T-helper 1 cell treated with Interleukin-12 subunit alpha and Interleukin-12 subunit beta and Interleukin-4 antibody, amounts not matched to agents 30 μg/mL and 1 μg/mL, for 36 hours (primary cell): ENCODE measurements around the gene TPST1.
"Not testable (repeated sequence)": the region's sequence is repeated elsewhere in the genome, so short reads cannot be mapped to it uniquely, and the experiment has no call there.

Source experiments
- H3K27ac Mint-ChIP-seq: one replicate; pipeline ENCODE4 v1.8.0; 2021; ENCODE audit warnings: mild to moderate bottlenecking, mixed read lengths
- H3K27me3 Mint-ChIP-seq: one replicate; pipeline ENCODE4 v1.8.0; 2021; ENCODE audit warnings: low read depth, mixed read lengths
- H3K36me3 Mint-ChIP-seq: one replicate; pipeline ENCODE4 v1.8.0; 2021; ENCODE audit warnings: low read depth, mixed read lengths
- H3K4me1 Mint-ChIP-seq: one replicate; pipeline ENCODE4 v1.8.0; 2021; ENCODE audit warnings: low read depth, mixed read lengths
- H3K4me3 Mint-ChIP-seq: one replicate; pipeline ENCODE4 v1.8.0; 2021; ENCODE audit warnings: mild to moderate bottlenecking, moderate library complexity, mixed read lengths
- H3K9me3 Mint-ChIP-seq: one replicate; pipeline ENCODE4 v1.8.0; 2021; ENCODE audit warnings: mixed read lengths

TPST1 gene

DNA sequence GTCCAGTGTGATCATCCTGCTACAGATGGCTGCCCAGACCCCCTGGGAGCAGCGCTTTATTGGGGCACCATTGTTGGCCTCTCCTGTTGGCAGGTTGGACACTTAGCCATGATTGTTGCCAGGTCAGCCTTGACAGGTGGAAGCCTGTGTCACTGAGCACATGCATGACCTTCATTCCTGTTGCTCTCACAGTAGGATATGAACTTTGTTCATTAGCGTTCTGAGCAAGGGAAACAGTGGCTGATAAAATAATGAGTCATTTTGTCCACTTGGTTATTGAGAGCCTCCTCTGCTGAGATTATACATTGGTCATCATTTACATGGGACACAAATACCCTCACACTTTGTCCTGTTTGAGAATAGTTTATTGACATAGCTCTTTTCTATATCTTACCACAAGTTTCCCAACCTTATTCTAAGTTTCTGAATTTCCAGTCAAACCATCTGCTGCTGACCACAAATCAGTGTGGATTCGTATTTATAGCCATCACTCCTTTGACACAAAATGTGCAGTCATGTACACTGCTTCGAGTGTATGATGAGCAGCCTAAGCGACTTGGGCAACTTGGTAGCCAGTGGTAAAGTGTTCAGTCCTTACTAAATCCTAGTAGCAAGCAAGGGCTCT lies 102.6 kb downstream of the TPST1 start:
- no peaks in the 10 kb centered on the region for H3K9me3 Mint-ChIP-seq
- H3K4me1 Mint-ChIP-seq = no peaks in the 10 kb centered on the region
- no peaks in the 10 kb centered on the region for H3K36me3 Mint-ChIP-seq
- no peaks in the 10 kb centered on the region for H3K27me3 Mint-ChIP-seq
- H3K27ac Mint-ChIP-seq = no peak overlapping the region
- no peak overlapping the region for H3K4me3 Mint-ChIP-seq

DNA sequence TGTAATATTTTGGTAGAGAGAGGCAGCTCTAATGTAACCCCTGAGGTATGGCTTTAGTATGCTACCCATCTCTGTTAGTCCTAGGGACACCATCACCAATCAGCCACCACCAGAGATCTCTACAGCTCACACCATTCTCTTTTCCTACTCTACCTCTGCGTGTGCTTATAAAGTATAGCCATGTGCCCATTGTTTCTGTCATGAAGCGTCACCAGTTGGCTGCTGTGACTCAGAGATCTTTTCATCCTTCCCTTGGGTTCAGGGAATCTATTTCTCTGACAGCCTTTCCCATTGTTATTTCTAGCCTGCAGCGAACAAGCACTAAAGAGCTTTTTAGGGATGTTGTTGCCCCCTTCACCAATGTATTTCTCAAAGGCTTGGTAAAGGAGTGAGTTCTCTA lies 103.3 kb downstream of the TPST1 start:
- H3K4me1 Mint-ChIP-seq = no peaks in the 10 kb centered on the region
- H3K4me3 Mint-ChIP-seq = no peak overlapping the region
- no peak overlapping the region for H3K27ac Mint-ChIP-seq
- H3K9me3 Mint-ChIP-seq = no peaks in the 10 kb centered on the region
- H3K27me3 Mint-ChIP-seq = no peaks in the 10 kb centered on the region
- H3K36me3 Mint-ChIP-seq = no peaks in the 10 kb centered on the region

DNA sequence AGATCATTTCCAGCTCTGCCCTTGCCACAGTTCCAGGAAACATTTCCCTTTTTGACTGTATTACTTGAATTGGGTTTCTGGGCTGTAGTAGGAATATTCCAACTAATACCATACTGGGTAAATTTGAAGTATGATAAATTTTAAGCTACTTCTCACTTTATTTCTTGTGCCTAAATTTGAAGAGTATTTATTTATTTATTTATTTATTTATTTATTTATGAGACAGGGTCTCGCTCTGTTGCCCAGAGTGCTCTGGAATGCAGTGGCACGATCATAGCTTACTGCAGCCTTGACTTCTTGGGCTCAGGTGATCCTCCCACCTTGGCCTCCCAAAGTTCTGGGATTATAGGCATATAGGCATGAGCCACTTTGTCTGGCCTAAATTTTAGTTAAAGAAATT lies 105.5 kb downstream of the TPST1 start:
- H3K27me3 Mint-ChIP-seq = no peaks in the 10 kb centered on the region
- no peaks in the 10 kb centered on the region for H3K9me3 Mint-ChIP-seq
- no peak overlapping the region for H3K27ac Mint-ChIP-seq
- H3K4me1 Mint-ChIP-seq = no peaks in the 10 kb centered on the region
- no peak overlapping the region for H3K4me3 Mint-ChIP-seq
- no peaks in the 10 kb centered on the region for H3K36me3 Mint-ChIP-seq

DNA sequence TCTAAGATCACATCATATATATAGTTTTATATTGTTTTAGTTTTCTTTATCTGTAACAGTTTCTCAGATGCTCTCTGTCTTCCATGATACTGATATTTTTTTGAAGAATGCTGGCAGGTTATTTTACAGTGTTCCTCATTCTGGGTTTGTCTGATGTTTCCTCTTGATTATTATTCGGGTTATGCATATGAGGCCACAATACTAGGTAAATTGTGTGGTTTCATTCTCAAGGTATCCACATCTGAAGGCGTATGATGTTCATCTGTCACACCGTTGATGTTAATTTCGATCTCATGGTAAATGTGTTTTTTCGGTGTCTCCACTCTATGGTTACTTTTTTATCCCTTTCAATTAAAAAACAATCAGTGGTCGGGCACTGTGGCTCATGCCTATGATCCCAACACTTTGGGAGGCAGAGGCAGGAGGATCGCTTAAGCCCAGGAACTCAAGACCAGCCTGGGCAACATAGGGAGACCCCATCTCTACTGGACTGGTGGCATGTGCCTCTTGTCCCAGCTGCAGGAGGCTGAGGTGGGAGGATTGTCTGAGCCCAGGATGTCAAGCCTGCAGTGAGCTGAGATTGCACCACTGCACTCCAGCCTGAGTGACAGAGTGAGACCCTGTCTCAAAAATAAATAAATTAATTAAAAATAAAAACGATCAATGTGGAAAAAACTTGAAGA lies 108.9 kb downstream of the TPST1 start:
- Mint-ChIP-seq H3K4me3 (no peak overlapping the region), H3K27me3 (no peaks in the 10 kb centered on the region), H3K27ac (no peak overlapping the region), H3K9me3 (no peaks in the 10 kb centered on the region), H3K36me3 (no peaks in the 10 kb centered on the region), H3K4me1 (no peaks in the 10 kb centered on the region)

DNA sequence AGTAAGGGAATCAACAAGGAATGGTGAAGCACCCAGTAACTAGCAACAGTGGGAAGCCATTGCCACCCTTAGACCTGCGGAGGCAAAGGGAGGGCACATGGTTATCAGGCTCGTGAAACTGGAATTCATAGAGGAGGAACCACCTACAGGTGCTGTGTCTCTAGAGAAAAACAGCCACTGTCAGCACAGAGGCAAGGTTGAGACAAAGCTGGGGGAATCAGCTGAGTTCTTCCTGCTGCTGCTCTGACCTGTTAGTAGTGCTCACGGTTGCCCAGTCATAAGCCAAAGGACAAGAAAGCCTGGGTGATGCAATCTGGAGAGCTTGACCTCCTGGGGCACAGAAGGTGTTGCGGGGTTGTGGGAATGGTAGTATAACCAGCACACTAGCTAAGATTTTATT lies 110.1 kb downstream of the TPST1 start:
- Mint-ChIP-seq H3K4me1 (no peaks in the 10 kb centered on the region), H3K36me3 (no peaks in the 10 kb centered on the region), H3K9me3 (no peaks in the 10 kb centered on the region), H3K27me3 (no peaks in the 10 kb centered on the region), H3K4me3 (no peak overlapping the region), H3K27ac (no peak overlapping the region)

DNA sequence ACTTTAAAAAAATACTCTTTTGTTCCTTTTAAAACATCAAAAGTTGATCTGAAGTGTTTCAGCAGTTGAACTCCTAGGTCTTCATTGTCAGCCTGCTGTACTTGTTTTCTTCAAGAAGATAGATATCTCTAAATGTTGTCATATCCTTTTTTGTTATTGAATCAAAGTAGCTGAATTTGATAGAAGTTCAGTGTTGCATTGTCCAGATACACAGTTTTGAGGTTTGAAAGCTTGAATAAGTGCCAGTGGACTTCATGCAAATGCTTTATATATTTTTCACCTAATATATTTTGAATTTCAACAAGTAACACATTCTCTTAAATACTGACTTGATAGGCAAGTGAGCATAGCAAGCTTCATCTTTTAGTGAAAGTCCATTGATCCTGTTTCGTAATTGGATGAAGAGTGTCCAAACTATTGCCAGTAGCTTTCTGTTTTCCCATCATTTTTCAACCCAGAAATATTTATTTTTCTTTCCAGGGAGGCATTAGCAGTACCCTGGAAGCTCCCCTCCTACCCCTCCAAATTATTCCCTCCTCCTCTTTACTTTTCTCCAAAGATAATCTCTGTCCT lies 114.4 kb downstream of the TPST1 start:
- H3K4me3 Mint-ChIP-seq = no peak overlapping the region
- no peaks in the 10 kb centered on the region for H3K36me3 Mint-ChIP-seq
- H3K9me3 Mint-ChIP-seq = peaks cover 11% of the 10 kb centered on the region
- H3K27me3 Mint-ChIP-seq = no peaks in the 10 kb centered on the region
- no peaks in the 10 kb centered on the region for H3K4me1 Mint-ChIP-seq
- no peak overlapping the region for H3K27ac Mint-ChIP-seq

DNA sequence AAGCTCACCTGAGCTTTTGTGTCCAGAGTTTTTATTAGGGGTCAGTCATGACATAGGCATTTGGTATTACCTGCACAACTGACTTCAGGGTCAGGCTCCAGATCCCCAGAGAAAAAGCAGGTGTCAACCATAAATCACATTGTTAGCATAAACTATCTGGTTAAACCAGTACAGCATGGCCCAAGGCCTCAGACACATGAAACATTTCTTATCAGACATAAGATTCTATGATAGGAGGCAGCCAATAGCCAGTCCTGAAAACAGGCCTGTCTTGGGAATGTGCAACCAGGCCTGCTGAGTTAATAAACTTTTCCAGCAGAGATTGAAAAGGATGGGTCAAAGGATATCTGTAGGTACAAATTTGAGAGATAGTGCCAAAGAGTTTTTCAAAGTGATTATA lies 116.1 kb downstream of the TPST1 start:
- Mint-ChIP-seq H3K4me3 (no peak overlapping the region), H3K36me3 (no peaks in the 10 kb centered on the region), H3K27ac (no peak overlapping the region), H3K4me1 (no peaks in the 10 kb centered on the region), H3K9me3 (peaks cover 11% of the 10 kb centered on the region), H3K27me3 (no peaks in the 10 kb centered on the region)

DNA sequence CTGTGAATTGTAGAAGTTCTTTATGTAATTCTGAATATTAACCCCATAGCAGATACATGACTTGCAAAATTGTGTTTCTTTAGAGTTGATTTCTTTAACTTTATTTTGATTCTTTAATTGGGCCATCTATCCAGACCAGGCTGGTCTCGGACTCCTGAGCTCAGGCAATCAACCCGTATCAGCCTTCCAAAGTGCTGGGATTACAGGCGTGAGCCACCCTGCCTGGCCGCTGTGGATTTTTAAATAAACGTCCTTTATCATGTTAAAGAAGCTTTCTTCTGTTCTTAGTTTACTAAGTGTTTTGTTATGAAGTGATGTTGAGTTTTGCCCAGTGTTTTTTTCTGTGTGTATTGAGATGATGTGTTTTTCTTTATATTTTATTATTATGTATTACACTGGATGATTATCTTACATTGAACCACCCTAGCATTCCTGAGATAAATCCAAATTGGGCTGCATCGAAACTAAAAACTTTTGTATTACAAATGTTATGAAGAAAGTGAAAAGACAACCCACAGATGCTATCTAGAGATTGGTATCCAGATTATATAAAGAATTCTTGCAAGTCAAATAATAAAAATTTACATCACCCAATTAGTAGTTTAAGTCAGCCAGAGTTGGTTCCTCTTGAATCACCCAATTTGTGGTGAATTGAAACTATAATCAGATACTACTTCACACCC lies 118.1 kb downstream of the TPST1 start:
- Mint-ChIP-seq H3K27me3 (no peaks in the 10 kb centered on the region), H3K4me1 (no peaks in the 10 kb centered on the region), H3K36me3 (no peaks in the 10 kb centered on the region), H3K4me3 (no peak overlapping the region), H3K9me3 (peaks cover 11% of the 10 kb centered on the region), H3K27ac (no peak overlapping the region)

DNA sequence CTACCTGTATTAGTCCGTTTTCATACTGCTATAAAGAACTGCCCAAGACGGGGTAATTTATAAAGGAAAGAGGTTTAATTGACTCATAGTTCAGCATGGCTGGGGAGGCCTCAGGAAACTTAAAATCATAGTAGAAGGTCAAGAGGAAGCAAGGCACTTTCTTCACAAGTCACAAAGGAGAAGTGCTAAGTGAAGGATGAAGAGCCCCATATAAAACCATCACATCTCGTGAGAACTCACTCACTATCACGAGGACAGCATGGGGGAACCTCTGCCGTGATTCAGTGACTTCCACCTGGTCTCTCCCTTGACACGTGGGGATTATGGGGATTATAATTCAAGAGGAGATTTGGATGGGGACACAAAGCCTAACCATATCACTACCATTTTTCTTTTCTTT lies 119.9 kb downstream of the TPST1 start:
- H3K27ac Mint-ChIP-seq, H3K36me3 Mint-ChIP-seq, H3K4me1 Mint-ChIP-seq, H3K4me3 Mint-ChIP-seq, H3K27me3 Mint-ChIP-seq: not testable (repeated sequence)
- peaks cover 11% of the 10 kb centered on the region for H3K9me3 Mint-ChIP-seq

DNA sequence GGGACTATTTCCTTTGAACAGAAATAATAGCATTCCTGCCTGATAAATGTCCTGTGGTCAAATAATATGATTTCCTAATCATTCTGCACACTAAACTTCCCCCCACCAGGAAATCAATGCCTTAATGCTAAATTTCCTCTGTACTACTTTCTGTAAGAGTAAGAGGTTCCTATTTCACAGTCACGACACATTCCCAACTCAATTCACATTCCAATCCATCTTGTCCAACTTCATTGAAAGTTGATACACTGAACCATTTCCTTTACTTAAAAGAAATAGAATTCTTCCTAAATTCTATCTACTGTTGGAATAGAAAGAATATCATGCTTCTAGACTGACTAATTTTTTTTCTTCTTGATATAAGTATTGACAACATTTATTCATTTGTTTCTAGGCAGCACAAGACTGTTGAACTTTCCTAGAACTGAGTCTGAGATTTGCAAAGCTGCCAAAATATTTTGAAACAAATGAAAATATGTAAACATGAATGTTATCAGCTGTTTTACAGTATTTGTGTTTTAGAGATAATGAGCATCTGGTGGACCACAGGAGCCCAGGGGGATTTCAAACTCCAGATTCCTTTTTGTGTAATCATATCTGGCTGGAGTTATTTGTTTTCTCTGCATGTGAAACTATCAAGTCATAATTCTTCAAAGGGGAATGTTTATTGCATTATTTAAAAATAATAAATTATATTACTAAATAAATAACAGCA lies 121.5 kb downstream of the TPST1 start:
- Mint-ChIP-seq H3K4me3 (no peak overlapping the region), H3K4me1 (no peaks in the 10 kb centered on the region), H3K36me3 (no peaks in the 10 kb centered on the region)

DNA sequence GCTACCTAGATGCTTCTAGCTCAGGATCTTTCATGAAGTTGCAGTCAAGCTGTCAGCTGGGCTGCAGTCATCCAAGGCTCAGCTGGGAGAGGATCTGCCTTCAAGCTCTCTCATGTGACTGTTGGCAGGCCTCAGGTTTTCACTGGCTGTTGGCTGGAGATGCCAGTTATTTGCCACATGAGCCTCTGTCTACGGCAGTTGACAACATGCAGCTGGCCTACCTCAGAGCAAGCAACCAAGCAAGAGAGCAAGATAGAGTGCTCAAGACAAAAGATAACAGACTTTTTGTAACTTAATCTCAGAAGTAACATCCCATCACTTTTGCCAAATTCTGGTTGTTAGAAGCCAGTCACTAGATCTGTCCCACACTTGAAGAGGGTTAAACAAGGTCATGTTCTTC lies 125.8 kb downstream of the TPST1 start:
- Mint-ChIP-seq H3K9me3 (no peaks in the 10 kb centered on the region), H3K36me3 (no peaks in the 10 kb centered on the region), H3K27me3 (no peaks in the 10 kb centered on the region), H3K4me1 (no peaks in the 10 kb centered on the region), H3K4me3 (no peak overlapping the region), H3K27ac (no peak overlapping the region)

More for the DNA sequence above, 121.5 kb downstream of the TPST1 start:
- Mint-ChIP-seq H3K27me3 (no peaks in the 10 kb centered on the region), H3K9me3 (peaks cover 10% of the 10 kb centered on the region), H3K27ac (no peak overlapping the region)

DNA sequence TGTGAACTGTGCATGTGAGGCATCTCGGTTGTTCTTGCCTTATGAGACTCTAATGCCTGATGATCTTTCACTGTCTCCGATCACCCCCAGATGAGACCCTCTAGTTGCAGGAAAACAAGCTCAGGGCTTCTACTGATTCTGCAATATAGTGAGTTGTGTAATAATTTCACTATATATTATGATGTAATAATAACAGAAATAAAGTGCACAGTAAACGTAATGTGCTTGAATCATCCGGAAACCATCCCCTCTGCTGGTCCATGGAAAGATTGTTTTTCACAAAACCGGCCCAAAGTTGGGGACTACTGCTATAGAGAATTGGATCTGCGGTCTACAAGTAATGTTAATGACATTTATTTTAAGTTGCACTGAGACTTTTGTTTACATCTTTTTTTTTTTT lies 126.7 kb downstream of the TPST1 start:
- Mint-ChIP-seq H3K4me1 (no peaks in the 10 kb centered on the region), H3K27me3 (no peaks in the 10 kb centered on the region), H3K27ac (no peak overlapping the region), H3K36me3 (no peaks in the 10 kb centered on the region), H3K4me3 (no peak overlapping the region), H3K9me3 (peaks cover 8% of the 10 kb centered on the region)

DNA sequence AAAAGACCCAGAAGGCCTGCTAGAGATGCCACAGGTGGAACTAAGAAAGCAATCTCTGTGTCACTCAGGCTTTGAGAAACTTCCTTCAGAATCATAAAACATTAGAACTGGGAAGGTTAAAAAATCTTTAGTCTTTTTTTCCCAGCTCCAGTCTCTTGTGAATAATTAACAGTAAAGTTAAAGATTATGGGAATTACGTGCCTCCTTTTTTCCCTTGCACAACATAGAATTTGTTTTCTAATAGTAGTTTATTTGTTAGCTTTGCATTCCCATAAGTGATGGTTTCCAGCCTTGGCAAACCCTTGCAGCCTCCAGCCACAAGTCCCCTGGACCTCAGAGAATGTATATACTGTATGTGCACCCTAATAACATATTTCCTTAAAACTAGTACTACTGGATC lies 128.3 kb downstream of the TPST1 start:
- no peak overlapping the region for H3K4me3 Mint-ChIP-seq
- H3K9me3 Mint-ChIP-seq = peaks cover 17% of the 10 kb centered on the region
- H3K27ac Mint-ChIP-seq = no peak overlapping the region
- no peaks in the 10 kb centered on the region for H3K36me3 Mint-ChIP-seq
- no peaks in the 10 kb centered on the region for H3K4me1 Mint-ChIP-seq
- H3K27me3 Mint-ChIP-seq = no peaks in the 10 kb centered on the region

DNA sequence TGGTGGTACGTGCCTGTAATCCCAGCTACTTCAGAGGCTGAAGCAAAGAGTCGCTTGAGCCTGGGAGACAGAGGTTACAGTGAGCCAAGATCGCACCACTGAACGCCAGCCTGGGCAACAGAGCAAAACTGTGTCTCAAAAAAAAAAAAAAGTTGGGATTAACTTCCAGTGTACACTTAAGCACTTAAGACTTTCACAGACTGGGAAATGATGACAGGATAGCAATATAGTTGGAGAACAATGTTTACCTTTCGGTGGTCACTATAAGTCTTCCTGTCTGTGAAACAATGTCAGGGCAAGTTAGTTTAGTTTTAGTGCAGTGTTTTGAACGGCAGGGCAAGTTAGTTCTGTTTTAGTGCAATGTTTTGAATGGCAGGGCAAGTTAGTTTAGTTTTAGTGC lies 130.2 kb downstream of the TPST1 start:
- Mint-ChIP-seq H3K4me3 (no peak overlapping the region), H3K9me3 (peaks cover 22% of the 10 kb centered on the region), H3K27ac (no peak overlapping the region), H3K4me1 (no peaks in the 10 kb centered on the region), H3K36me3 (no peaks in the 10 kb centered on the region), H3K27me3 (no peaks in the 10 kb centered on the region)
